ENCODE measurements around the gene RPL10. TPM values are rescaled to one million over a fixed set of nuclear protein-coding genes. Genes with fewer than 3 reads are reported as not detected.

The RPL10 gene
- total RNA-seq, 4 donors from 2014 or later = 2,607 to 8,937 (median 4,770) TPM

DNA sequence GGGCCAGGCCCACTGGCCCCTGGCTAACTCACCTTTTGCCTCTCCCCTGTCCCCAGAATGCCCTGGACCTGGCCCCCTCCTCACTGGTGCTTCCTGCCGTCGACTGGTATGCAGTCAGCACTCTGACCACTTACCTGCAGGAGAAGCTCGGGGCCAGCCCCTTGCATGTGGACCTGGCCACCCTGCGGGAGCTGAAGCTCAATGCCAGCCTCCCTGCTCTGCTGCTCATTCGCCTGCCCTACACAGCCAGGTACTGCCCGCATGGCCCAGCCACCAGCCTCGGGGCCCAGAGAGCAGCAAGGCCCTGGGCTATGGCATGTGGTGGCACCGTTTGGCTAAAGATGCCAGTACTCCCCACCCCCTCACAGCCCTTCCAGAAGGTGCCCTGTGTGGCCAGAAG, 34.0 kb downstream of the RPL10 start:
- Histone ChIP-seq H3K4me3 (no peak overlapping the region), H3K4me1 (peaks cover 5 to 45% (median 7%) of the 10 kb centered on the region in 3 donors), H3K36me3 (peaks cover 5 to 43% (median 8%) of the 10 kb centered on the region in 3 donors), H3K27me3 (no peaks in the 10 kb centered on the region), H3K9me3 (no peaks in the 10 kb centered on the region), H3K27ac (peak overlapping the region in 1 of 4 donors; percentile 33)
- 60% methylated on average over 1 of the region's 8 CpGs; no CpG with 5 or more reads in 1 of the 2 donors for WGBS, 2 donors
- no peak for DNase-seq
- TF ChIP-seq, protein P1, sequence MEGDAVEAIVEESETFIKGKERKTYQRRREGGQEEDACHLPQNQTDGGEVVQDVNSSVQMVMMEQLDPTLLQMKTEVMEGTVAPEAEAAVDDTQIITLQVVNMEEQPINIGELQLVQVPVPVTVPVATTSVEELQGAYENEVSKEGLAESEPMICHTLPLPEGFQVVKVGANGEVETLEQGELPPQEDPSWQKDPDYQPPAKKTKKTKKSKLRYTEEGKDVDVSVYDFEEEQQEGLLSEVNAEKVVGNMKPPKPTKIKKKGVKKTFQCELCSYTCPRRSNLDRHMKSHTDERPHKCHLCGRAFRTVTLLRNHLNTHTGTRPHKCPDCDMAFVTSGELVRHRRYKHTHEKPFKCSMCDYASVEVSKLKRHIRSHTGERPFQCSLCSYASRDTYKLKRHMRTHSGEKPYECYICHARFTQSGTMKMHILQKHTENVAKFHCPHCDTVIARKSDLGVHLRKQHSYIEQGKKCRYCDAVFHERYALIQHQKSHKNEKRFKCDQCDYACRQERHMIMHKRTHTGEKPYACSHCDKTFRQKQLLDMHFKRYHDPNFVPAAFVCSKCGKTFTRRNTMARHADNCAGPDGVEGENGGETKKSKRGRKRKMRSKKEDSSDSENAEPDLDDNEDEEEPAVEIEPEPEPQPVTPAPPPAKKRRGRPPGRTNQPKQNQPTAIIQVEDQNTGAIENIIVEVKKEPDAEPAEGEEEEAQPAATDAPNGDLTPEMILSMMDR (IDR thresholded peaks at IDR 0.05) = no peak
- TF ChIP-seq POLR2A (IDR thresholded peaks at IDR 0.05) = no peak
- intact Hi-C loops (cut with DNase I) = no loop called here

DNA sequence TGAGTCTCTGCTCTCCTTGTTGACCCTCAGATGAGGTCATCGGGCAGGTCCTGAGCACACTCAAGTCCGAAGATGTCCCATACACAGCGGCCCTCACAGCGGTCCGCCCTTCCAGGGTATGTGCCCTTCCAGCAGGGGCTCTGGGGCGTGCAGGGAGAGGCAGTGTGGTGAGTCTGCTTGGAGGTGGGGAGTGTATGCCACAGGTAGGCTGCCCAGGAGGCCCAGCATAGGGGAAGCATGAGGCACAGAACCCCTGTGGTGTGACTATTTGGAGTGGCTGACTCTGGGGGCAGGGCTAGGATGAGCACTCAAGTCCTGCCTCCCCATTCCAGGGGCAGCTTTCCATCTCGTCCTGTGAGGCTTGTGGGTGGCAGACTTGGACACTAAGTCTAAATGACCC, 35.4 kb downstream of the RPL10 start:
- H3K36me3 ChIP-seq = peaks cover 5 to 45% (median 8%) of the 10 kb centered on the region in 3 donors
- H3K4me3 ChIP-seq = no peak overlapping the region
- no peak overlapping the region for H3K27ac ChIP-seq
- TF ChIP-seq POLR2A (IDR thresholded peaks at IDR 0.05) = no peak
- TF ChIP-seq, protein P1 (IDR thresholded peaks at IDR 0.05) = no peak
- peaks cover 10 to 48% (median 13%) of the 10 kb centered on the region in 3 donors for H3K4me1 ChIP-seq
- WGBS, 2 donors = 50% methylated on average over 1 of the region's 7 CpGs; no CpG with 5 or more reads in 1 of the 2 donors
- no peak for DNase-seq
- intact Hi-C loops (cut with DNase I) = no loop called here
- H3K27me3 ChIP-seq = no peaks in the 10 kb centered on the region
- no peaks in the 10 kb centered on the region for H3K9me3 ChIP-seq

DNA sequence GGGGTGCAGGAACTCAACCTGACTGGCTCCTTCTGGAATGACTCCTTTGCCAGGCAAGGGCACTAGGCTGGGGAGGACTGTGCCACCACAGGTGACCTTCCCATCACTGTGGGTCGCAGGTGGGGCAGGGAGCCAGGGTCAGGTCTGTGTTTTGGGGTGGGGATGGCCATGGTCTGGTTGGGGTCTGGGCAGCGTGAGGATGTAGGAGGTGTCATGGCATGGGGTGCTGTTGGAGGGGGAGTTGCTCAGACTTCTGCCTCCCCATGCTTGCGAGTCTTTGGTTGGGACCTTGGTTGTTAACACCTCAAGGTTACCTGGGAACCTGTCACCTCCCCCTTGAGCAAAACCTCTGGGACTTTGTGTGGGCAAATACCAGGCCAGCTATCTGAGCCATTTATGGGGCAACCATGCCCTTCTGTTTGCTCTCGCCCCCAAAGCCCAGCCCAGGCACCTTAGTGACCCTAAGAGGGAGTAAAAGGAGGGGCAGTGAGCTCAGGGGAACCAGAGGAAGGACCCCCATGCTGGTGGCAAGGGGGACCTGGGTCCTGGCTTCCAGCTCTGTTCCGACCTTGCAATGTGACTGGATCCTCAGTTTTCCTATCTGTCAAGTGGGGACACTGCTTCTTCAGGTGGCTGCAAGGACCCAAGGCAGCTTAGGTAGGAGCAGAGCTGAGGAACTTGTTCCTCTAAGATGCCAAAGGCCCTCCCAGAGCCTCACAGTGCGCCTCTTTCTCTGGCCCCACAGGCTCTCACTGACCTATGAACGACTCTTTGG, 36.4 kb downstream of the RPL10 start:
- 100% methylated on average over 3 of the region's 7 CpGs; no CpG with 5 or more reads in 1 of the 2 donors for WGBS, 2 donors
- Histone ChIP-seq H3K36me3 (peaks cover 5 to 55% (median 8%) of the 10 kb centered on the region in 3 donors), H3K27ac (no peak overlapping the region), H3K9me3 (no peaks in the 10 kb centered on the region), H3K4me3 (no peak overlapping the region), H3K4me1 (peaks cover 10 to 47% (median 12%) of the 10 kb centered on the region in 3 donors), H3K27me3 (no peaks in the 10 kb centered on the region)
- intact Hi-C loops (cut with DNase I) = no loop called here
- no peak for TF ChIP-seq POLR2A (IDR thresholded peaks at IDR 0.05)
- TF ChIP-seq, protein P1 (IDR thresholded peaks at IDR 0.05) = no peak
- no peak for DNase-seq

DNA sequence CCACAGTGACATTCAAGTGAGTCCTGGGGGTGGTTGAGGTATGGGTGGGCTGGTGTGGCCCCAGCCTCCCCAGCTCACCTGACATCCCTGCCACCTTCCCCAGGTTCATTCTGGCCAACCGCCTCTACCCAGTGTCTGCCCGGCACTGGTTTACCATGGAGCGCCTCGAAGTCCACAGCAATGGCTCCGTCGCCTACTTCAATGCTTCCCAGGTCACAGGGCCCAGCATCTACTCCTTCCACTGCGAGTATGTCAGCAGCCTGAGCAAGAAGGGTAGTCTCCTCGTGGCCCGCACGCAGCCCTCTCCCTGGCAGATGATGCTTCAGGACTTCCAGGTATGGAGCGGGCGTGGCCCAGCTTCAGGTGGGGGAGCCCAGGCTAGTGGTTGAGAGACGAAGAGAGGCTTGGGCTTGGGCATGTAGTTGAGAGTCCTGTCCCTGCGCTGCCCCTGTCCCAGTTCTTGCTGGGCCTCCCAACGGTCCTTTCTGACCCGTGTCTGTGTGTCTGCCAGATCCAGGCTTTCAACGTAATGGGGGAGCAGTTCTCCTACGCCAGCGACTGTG, 37.1 kb downstream of the RPL10 start:
- Histone ChIP-seq H3K4me3 (no peak overlapping the region), H3K27ac (no peak overlapping the region), H3K36me3 (peaks cover 5 to 61% (median 8%) of the 10 kb centered on the region in 3 donors), H3K4me1 (peaks cover 6 to 41% (median 12%) of the 10 kb centered on the region in 3 donors), H3K27me3 (no peaks in the 10 kb centered on the region), H3K9me3 (no peaks in the 10 kb centered on the region)
- intact Hi-C loops (cut with DNase I) = no loop called here
- no peak for DNase-seq
- TF ChIP-seq, protein P1 (IDR thresholded peaks at IDR 0.05) = no peak
- TF ChIP-seq POLR2A (IDR thresholded peaks at IDR 0.05) = no peak
- 99 to 100% methylated on average over 2 to 10 of the region's 19 CpGs for WGBS, 2 donors

DNA sequence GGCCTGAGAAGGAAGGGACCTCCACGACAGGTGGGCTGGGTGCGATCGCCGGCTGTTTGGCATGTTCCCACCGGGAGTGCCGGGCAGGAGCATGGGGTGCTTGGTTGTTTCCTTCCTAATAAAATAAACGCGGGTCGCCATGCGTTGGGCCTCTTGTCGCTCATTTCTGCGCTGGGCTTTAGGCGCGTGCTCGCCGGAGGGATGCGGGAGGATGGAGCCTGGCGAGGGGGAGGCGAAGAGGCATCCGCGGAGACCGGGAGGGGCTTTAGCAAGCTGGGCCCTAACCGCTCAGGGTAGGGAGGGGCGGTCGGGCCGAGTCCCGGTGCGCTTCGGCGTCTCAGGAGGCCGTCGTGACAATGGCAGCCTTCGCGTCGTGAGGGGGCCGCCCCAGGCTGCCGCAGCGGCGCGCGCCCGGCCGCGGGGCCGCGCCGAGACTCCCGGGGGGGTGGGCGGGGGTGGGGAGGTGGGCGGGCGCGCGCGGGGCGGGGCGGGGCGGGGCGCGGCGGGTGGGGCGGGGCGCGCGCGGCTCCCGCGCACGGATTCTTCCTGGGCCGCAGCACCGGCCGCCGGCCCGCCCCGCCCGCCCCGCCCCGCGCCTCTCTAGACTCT, 38.3 kb downstream of the RPL10 start:
- Histone ChIP-seq H3K27ac (peak overlapping the region; percentile 80 to 96 (median 91)), H3K4me3 (peak overlapping the region; percentile 60 to 80 (median 71)), H3K36me3 (peaks cover 5 to 74% (median 8%) of the 10 kb centered on the region in 3 donors), H3K9me3 (no peaks in the 10 kb centered on the region), H3K27me3 (no peaks in the 10 kb centered on the region), H3K4me1 (peaks cover 6 to 28% (median 7%) of the 10 kb centered on the region in 3 donors)
- WGBS, 2 donors = 36 to 52% methylated on average over 5 to 7 of the region's 78 CpGs
- DNase-seq = no peak
- TF ChIP-seq, protein P1 (IDR thresholded peaks at IDR 0.05) = no peak
- intact Hi-C loops (cut with DNase I) = no loop called here
